ENCODE results near the gene PER2. TPM values are rescaled to one million over a fixed set of nuclear protein-coding genes. Genes with fewer than 3 reads are reported as not detected.
"Not testable (repeated sequence)": the region's sequence is repeated elsewhere in the genome, so short reads cannot be mapped to it uniquely, and the experiment has no call there.

PER2 gene
- polyA plus RNA-seq, 3 donors, result 5.1 to 6.0 (median 5.1) TPM

DNA sequence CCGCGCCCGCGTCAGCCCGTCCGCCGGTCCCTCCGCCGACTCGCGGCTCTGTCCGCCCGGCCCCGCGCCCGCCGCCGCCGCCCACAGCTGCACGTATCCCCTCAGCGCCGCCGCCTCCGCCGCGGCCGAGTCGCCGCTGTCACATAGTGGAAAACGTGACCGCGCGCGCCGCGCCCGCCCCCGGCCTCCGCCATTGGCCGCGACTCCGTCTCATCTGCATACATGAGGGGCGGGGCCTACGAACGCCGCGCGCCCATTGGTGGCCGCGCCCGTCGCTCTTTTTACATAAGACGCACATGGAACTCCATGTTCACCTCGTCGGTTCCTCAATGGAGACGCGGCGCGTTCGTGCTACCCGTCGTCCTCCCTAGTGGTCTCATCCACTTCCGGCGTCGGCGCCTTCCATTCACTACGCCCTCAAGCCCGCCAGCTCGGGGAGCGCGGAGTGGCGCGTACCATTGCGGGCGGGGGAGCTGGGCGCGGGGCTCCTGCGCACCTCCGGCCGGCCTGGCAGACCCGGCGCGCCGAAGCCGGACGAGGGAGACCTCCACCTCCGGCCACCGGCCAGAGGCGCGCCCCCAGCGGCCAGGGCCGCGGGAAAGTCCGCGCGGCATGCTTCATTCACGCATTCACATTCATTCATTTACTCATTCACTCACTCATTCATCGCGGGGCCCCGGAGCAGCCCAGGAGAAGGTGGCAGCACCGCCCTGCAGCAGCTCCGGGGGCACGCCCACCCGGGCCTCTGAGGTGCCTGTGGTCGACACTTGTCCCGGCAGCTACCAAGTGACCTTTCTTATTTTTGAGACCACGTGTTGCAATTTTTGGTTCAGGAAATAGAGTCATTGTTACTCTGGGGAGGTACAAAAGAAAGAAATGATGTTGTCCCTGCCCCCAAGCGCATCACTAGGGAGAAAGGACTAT is 502 bp upstream of the PER2 start:
- peak; percentile 92 to 97 (median 97) for DNase-seq (ENCODE audit: low read depth in 3 of 3, low spot score in 2 of 3)

DNA sequence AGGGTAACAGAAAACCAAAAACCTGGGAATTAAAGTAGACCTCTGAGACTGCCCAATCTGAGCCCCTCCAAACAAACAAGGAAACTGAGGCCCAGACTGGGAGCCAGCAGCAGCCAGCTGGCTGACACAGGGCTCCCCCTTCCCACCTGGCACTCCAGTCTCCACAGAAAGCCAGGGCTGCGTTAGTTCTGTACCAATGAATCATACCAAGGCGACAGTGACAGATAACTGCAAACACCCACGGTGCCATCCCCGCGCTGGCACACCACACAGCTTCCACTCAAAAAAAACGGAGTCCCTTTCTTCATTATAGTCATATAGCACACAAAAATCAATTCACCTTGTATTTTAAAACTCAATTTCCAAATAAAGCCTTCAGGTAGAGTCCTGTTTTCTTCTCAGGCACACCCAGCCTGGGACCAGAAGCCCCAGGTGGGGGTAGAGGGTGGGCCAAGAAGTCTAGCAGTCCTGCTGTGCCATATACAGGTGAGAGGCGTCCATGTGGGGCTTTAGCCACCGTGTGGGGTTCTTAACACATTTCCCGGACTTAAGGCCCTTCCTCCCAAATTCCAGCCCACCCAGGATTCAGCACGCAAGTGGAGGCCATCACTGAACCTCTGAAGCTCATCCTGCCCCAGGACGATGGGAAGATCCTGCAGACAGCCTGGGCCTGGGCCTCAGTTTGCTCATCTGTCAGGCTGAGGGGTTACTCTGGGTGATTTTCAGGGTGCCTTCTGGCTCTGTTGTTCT is 1.2 kb downstream of the PER2 start:
- DNase-seq (ENCODE audit: low read depth in 3 of 3, low spot score in 2 of 3), result no peak

DNA sequence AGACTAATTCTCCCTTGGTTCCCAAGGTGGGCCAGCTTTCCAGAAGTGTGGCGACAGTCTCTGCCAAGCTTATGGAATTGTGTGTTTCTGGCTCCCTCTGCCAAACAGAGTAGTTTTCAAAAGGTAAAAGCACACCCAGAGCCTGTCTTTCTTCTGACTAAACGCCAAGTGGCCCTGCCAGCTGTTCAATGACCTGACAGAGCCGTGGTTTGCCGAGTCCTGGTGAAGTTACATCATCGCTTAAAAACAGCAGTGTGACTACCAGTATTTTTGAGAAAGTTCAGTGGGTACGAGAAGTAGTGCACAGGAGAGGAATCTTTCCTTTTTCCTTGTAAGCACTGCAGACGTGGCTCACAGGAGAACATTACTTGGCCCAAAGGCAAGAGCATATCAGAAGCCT is 1.9 kb downstream of the PER2 start:
- no peak for DNase-seq (ENCODE audit: low read depth in 3 of 3, low spot score in 2 of 3)

DNA sequence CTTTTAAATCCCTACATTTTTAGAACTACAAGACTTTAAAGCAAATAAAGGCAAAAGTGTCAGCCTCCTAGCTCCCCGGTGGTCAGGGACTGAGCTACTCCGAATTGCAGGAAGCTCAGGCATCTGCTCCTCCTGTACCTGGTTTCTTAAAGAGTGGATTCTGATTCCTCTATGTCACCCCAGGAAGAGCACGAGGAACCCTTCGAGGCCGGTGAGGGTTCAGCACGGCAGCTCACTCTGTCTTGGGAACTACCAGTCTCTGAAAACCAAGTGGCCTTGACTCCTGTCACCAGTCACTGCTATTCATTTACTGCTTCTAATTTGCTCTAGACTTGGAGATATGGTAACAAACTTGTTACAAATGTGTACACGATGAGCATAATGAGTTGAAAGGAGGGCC is 2.3 kb downstream of the PER2 start:
- DNase-seq (ENCODE audit: low read depth in 3 of 3, low spot score in 2 of 3), result no peak

DNA sequence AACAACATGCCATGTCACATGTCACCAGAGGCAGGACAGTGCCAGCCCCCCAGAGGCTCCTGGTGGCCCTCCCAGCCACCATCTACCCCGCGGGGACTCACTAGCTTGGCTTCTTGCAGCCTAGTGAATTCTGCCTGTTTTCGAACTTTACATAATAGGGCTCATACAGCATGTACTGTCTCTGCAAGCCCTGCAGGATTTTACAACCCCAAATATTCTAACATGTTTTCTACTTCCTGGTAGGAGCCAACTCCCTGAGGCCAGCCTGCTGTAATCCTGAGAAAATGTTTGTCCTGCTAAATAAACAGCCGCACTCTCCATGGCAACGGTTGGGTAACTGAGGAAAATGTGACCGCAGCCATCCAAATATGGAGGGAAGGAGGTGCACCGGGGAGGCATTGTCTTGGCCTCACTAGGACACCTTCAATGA is 2.7 kb downstream of the PER2 start:
- DNase-seq (ENCODE audit: low read depth in 3 of 3, low spot score in 2 of 3), result peak in 1 of 3 donors; percentile 48

DNA sequence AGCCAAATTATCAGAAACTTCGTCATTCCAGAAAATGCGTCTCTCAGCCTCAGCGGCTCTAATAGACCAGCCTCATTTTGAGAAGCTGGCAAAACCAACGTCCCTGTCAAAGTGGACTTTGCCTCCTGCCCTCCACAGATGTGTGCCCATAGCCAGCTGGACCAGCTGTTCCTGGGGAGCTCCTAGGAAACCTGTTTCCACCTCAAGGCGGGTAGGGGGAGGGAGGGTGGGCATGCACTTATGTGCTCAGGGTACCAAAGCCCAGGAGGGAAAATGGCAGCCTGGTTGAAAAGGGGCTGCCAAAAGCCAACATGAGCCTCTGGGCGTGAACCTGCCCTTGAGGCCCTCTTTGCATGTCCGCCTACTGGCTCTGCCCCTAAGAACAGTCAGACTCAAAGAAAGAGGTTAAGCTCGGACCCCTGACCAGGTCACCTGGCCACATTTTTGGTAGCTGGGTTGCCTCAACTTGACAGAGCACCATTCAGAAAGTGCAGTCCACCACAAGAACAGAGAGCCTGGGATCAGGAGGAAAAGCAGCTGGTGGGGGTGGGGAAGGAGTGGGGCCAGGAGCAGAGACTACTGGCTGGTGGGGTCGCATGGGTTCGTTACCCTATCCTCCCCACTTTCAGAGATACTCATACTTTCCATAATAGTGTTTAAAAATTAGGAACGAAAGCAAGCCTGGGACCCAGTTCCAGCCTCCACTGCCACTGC is 3.5 kb downstream of the PER2 start:
- no peak for DNase-seq (ENCODE audit: low read depth in 3 of 3, low spot score in 2 of 3)

DNA sequence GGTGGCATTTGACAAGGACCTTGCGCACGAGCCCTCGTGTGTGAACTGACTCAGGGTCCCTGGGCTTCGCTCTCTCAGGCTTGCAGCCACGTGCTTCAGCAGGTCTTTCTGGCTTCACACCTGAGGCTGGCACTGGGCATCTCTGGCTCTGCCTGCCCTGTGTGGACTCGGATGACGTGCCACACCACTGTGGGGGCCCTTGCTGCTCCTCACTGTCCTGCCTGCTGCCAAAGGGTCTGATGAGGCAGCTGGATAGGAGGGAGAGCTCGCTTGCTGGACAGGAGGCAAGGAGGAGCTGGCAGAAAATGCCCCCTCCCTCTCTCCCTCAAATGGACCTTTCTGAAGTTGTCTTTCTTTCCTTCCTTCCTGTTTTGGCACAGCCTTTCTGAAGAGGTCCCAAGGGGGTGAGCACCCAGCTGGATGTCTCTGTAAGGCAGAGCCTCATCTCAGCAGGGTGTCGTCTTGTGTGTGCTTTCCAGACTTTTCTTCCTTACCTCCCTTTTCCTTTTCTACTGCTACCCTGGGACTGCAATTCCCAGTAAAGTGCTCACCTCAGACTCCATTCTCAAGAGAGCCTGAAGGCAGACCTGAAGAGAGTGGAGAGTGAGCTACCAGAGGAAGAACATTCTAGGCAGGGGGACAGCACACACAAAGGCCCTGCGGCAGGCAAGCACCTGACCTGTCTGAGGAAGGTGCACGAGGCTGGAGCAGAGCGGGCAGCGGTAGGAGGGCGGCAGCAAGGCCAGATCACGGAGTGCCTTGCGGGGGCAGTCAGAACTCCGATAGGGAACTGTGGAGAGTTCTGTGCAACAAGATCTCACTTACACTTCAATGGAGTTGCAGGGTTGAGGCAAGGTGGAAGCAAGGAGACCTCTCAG is 5.3 kb downstream of the PER2 start:
- DNase-seq (ENCODE audit: low read depth in 3 of 3, low spot score in 2 of 3), result no peak

DNA sequence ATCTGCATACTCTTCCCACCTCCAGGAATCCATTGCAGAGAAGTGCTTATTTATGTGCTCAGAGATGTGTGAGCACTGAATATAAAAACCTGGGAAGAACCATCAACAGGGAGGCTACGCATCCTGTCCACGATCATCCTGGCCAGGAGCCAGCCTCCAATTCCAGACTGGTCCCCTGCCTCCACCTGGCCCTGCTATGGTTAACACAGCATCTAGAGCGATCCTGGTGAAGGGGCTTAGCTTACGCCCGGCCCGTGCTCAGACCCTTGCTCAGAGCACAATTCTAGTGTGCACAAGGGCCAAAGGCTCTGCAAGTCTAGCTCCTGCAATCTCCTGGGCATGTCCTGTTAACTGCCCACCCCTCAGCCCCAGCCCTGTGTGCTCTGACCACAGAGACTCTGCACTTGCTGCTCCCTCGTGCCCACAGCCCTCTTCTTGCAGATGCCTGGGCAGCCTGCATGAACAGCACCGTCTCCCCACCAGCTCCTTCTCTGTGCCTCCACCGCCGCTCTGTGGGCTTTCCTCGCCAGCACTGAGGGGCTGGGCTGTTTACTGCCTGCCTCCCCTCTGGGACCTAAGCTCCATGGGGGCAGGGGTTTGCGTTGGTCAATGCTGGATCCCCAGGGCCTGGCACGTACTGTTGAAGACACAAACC is 6.5 kb downstream of the PER2 start:
- no peak for DNase-seq (ENCODE audit: low read depth in 3 of 3, low spot score in 2 of 3)

DNA sequence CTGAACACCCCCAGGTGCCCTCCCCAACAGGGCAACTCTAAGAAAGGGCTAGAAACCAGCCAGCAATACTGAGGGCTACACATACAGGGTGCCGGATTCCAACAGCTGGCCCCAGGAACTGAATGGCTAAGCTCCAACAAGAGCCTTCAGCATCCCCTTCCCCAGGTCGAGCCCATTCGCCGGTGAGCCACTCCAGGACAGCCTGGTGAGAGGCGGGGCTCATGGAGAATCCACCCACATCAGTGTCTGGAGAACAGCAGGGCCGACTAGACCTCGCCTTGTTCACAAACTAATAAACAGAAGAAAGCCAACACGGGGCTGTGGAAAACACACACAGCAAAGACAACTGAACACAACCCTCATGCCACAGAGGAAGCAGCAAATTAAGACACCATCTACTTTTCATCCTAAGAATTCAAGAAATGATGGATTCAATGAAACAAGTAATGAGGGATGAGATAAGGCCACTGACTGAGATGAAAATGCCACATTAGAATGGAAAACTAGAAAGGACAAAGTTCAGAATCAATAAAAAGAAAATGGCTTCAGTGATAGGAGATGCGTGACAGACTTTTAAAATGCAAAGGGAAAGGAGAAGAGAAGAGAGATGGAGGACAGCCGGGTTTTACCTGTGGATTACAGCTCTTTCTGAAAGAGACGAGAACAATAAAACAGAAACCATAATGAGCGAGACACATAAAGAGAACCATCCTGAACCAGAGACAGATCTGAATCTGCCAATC is 8.2 kb downstream of the PER2 start:
- DNase-seq (ENCODE audit: low read depth in 3 of 3, low spot score in 2 of 3), result no peak

DNA sequence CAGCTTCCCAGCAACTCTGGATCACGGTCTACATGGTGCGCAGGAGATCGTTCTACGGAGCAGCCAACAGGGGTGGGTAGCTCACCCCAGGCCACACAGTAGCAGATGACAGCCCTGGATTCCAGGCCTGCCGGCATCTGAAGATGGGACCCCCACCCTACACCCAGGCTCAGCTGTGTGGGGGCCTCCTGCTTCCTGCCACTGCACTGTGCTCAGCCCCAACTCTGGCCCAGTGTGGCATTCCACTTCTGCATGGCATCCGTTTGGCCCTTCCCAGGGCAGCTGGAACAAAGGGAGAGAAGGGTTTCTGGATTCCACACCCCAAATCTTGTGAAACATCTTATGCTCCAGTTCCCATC is 9.1 kb downstream of the PER2 start:
- DNase-seq (ENCODE audit: low read depth in 3 of 3, low spot score in 2 of 3), result no peak

DNA sequence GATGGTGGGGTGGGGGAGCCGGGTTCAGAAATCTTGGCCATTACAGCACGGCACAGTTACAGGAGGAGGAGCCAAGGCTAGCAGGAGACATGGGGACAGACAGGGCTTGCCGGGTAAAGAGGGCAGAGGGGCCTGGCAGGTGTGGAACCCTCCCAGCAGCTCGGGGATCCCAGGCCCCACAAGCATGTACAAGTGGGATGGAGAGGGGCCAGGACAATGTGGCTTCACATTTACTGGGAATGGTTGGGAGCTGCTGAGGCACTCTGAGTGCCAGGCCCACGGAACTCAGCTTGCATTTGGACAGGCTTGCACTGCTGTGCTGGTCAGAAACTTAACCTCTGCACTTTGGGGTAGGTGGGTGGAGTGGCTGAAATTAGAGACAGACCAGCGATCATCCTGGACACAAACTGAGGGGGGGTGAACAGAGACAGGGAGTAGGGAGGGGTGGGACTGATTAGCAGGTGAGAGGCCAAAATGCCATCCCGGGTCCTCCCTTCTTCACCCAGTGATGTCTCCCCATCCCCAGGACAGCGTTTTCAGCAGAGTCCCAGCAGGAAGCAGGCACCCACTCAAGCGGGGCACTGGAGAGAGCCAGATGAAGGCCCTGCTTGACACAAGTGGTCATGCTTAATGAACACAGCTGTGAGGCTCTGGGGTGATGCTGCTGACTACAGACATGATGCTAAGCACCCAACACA is 9.6 kb downstream of the PER2 start:
- no peak for DNase-seq (ENCODE audit: low read depth in 3 of 3, low spot score in 2 of 3)

DNA sequence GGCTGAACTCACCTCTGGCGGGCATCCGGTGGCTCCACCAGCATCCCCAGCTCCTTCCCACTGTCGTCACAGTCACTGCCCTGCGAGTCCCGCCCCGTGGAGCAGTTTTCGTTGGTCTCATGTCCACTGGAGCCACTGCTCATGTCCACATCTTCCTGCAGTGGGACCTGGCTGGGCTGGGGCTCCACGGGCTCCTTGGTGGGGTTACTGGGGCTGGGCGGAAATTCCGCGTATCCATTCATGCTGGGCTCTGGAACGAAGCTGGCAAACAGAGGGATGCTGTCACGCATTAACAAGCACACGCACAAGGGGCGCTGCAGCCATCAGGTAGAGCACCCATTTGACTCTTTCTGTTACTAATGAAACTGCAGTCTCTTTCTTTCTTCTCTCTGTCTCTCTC is 10.7 kb downstream of the PER2 start:
- no peak for DNase-seq (ENCODE audit: low read depth in 3 of 3, low spot score in 2 of 3)

DNA sequence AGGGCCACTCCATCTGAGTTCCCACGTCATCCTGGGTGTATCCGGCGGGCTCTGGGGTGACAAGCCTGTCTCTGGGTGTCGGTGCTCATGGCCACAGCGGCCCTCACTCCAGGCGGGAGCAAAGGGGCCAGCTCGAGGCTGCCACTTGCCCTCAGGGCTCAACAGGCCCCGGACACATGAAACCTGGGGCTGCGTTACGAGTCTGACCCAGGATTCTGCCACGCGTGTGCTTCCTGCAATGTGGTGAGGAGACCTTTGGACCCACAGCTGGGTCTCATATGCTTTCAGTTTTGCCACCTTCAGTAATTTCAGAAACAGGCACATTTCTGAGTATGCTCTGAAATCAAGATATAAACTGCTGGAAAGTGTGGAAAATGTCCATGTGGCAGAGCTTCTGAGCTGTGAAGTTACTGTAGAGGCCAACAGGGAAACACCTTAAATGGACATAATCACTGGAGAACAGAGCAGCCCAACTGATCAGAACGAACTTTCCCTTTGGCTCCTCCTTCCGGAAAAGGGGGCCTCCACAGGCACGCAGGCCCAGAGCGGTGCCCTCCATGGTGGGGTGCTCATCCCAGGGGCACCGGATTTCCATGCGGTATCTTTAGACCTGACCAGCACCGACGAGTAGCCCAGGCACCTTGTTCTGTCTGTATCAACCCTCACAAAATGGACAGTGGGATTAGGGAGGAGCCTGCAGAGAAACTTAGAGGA is 14.1 kb downstream of the PER2 start:
- DNase-seq (ENCODE audit: low read depth in 3 of 3, low spot score in 2 of 3), result no peak

DNA sequence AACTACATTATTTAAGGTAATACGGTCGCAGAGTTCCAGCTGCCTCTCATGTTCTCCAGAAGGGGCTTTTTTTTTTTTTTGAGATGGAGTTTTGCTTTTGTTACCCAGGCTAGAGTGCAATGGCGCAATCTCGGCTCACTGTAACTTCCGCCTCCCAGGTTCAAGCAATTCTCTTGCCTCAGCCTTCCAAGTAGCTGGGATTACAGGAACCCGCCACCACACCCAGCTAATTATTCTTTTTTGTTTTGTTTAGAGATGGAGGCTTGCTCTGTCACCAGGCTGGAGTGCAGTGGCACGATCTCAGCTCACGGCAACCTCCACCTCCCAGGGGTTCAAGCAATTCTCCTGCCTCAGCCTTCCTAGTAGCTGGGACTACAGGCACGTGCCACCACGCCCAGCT is 15.0 kb downstream of the PER2 start:
- not testable (repeated sequence) for DNase-seq (ENCODE audit: low read depth in 3 of 3, low spot score in 2 of 3)

DNA sequence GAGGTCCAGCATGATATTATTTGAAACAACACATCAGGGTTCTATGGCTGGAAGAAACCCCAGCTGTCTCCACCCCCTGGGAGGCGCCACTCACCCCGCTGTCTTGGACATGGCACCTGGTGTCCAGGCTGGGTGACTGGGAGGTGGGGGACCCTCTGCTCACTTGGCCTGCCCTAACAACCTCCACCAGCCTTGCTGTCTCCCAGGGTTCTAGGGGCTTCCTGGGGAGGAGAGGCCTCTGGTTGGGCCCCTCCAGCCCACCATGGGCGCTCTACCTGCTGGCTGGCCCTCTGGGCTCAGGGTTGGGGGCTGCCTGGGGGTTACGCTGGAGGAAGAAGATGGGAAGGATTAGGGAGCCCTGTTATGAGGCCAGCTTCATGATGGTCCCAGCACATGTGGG is 16.3 kb downstream of the PER2 start:
- DNase-seq (ENCODE audit: low read depth in 3 of 3, low spot score in 2 of 3), result no peak

DNA sequence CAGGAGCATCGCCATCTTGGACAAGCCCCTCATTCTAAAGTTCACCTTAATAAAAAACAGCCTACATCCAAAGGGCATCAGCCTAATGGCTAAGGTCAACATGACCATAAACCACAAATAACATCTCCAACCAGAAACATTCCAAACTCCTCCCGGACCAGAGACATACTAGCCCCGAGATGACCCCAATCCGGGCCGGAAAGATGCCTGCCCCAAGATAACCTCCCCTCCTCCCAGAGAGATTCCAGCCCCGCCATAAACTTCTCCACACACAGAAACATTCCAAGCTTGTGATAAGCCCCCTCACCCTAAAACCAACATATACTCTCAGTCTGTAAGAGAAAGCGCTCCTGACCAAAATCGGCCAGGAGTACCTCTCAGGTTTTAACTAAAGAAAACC is 16.7 kb downstream of the PER2 start:
- not testable (repeated sequence) for DNase-seq (ENCODE audit: low read depth in 3 of 3, low spot score in 2 of 3)

DNA sequence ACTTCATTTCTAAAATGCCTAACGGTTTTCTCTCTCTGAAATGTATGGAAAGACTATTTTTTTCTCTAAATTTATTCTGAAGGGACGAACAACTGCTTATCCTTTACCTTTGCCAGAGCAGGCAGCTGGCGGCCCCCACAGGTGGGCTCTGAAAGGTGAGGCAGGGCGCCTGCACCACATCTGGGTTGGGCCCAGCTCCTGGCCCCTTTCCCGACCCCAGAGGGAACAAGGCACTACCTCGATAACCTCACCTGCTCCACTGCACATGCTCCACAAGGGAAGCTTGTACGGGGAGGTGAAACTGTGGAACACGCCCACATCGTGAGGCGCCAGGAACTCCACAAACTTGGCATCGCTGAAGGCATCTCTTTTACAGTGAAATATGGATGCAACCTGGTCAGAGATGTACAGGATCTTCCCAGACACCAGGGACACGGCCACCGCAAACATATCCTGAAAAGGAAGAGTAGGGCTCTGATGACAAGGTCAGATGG is 17.3 kb downstream of the PER2 start:
- no peak for DNase-seq (ENCODE audit: low read depth in 3 of 3, low spot score in 2 of 3)

DNA sequence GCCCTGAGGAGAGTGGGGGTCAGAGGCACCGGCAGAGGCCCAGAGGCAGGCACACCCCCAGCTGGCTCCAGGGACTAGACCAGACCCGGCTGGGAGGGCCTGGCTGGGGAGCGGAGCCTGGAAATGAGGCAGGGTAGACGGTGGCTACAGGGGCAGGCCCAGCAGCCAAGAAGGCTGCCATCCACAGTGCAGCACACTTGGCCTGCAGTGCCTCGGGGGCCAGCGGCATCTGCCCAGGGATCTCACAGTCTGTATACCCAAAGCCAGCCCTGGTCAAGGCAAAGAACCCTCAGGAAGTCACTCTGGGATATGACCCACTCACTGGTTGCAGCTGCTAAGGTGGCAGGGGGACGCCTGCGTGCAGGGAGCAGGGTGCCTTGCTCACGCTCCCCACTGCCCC is 17.8 kb downstream of the PER2 start:
- no peak for DNase-seq (ENCODE audit: low read depth in 3 of 3, low spot score in 2 of 3)
